GM12878 (cell line): ENCODE measurements around the gene MORN4. TPM values are rescaled to one million over a fixed set of nuclear protein-coding genes. Genes with fewer than 3 reads are reported as not detected.

Experiments used
- ATF3 ChIP-seq: IDR thresholded peaks from 2 replicates; pipeline ENCODE4 v1.6.1; 2011; ENCODE audit warnings: low read depth, mild to moderate bottlenecking, low read length, moderate library complexity, borderline replicate concordance; ENCODE audit errors: extremely low read depth
- CEBPB ChIP-seq, 2 experiments: fragments of 150-350 bp in 1 of 2; IDR thresholded peaks; 2 replicates each; pipeline ENCODE4 v1.6.1; 2012 to 2014; ENCODE audit warnings: low read depth in 2 of 2, low read length in 2 of 2, borderline replicate concordance in 1 of 2, inconsistent platforms in 1 of 2
- CHD1 ChIP-seq: IDR thresholded peaks from 2 replicates; pipeline ENCODE4 v1.6.1; 2012; ENCODE audit warnings: low read depth, low read length, improper control_type of control experiment
- E4F1 ChIP-seq: fragments of 450-650 bp; IDR thresholded peaks from 2 replicates; pipeline ENCODE4 v1.6.1; 2018; ENCODE audit warnings: borderline replicate concordance, mild to moderate bottlenecking; ENCODE audit not compliant: partially characterized antibody
- MAX ChIP-seq: IDR thresholded peaks from 2 replicates; pipeline ENCODE4 v1.6.1; 2012; ENCODE audit warnings: low read depth, low read length, improper control_type of control experiment
- PKNOX1 ChIP-seq: fragments of 450-650 bp; IDR thresholded peaks from 2 replicates; pipeline ENCODE4 v1.6.1; 2016; ENCODE audit warnings: mild to moderate bottlenecking
- ZBED1 ChIP-seq: IDR thresholded peaks from 2 replicates; pipeline ENCODE4 v1.6.1; 2016; ENCODE audit warnings: borderline replicate concordance
- ZBTB33 ChIP-seq: fragments of 450-650 bp; IDR thresholded peaks from 2 replicates; pipeline ENCODE4 v1.6.1; 2017; ENCODE audit warnings: mild to moderate bottlenecking
- polyA plus RNA-seq, 11 experiments: library from polyadenylated mRNA; depleted of rRNA in 4 of 11; unstranded in 6 of 11; stranded (reverse) in 5 of 11; fragments of >200 nt; fragmentation: Nextera tagmentation in 4 of 11; fragmentation: Illumina TruSeq in 1 of 11; extraction: Ambion mirVana in 4 of 11; extraction: Trizol in 1 of 11; gene quantifications; 1 replicate in 1 of 11; 2 replicates in 10 of 11; pipeline versions ENCODE4 v1.2.1 to v1.2.3, GENCODE V29; 2011 to 2016; ENCODE audit warnings: inconsistent platforms in 2 of 11, missing spikeins in 2 of 11, low read depth in 1 of 11
- total RNA-seq, 4 experiments: library from RNA; depleted of rRNA in 3 of 4; stranded (reverse); fragments of >200 nt in 3 of 4; fragmentation: Illumina TruSeq in 1 of 4; extraction: Trizol in 1 of 4; gene quantifications; 2 replicates each; pipeline versions ENCODE4 v1.2.1 to v1.2.3, GENCODE V29; 2013 to 2021

The MORN4 gene
- total and polyA plus RNA-seq, 10 of the 15 experiments (the other 5 are each of a cell fraction or from before 2014, with no cell fraction given), result 1.3 to 5.5 (median 2.6) TPM

- TF ChIP-seq E4F1 (no peak), ZBED1 (no peak), ZBTB33 (no peak), ATF3 (no peak), PKNOX1 (no peak), MAX (no peak), CEBPB (IDR thresholded peaks at IDR 0.05; ENCODE audit: borderline replicate concordance in 1 of 2, low read depth in 2 of 2, low read length in 2 of 2) (no peak), CHD1 (no peak)
- TF ChIP-seq, all 136 proteins: peak for 0
These were observed 52.6 kb downstream of the MORN4 start (continued) for GRCh38 chr10:97580421-97581367.
